SK-N-MC (cell line): ENCODE measurements around the gene CST6.

Experiments
- EZH2 ChIP-seq: fragments of 200-600 bp; sonication (generic); IDR thresholded peaks from one replicate; pipeline ENCODE4 v1.6.1; 2017; ENCODE audit warnings: antibody characterized with exemption
- POLR2AphosphoS5 ChIP-seq: IDR thresholded peaks from 2 replicates; pipeline ENCODE4 v1.6.1; 2012; ENCODE audit warnings: mild to moderate bottlenecking, low read depth, low read length, borderline replicate concordance

DNA sequence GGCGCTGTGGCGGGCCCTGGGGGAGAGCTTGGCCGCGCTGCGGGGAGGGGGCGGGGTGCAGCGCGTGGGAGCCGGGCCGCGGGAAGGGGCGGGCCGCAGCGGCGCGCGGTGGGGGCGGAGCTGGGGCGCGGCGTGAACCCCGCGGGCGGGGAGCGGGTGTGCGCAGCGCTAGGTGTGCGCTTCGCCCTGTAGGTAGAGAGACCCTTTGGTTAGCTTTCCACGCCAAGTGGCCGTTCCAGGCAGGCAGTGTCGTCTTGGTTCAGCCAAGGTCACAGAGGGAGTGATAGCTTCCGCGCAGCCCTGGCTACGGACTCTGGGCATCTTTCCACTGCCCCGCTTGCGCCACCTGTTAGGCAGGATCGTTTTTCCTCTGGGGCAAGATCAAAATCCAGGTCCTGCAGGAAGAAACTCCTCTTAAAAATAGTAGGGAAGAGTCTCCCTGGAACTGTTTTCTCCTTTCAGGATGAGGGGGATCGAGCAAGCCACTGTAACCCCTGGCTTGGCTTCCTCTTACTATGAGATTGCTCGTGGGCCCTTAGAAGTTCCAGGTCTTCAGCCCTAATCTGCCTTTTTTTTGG is 9.1 kb upstream of the CST6 start:
- TF ChIP-seq EZH2 = no peak
- TF ChIP-seq POLR2AphosphoS5 = no peak
